HG02642 (cell line): Measurements from ENCODE around the gene DNAJB7.
"Not testable (repeated sequence)": the region's sequence is repeated elsewhere in the genome, so short reads cannot be mapped to it uniquely, and the experiment has no call there.

Experiments used
- ATAC-seq: cut with Tn5 transposase; IDR thresholded peaks from one replicate; pipeline ENCODE4 v1.9.1; 2021; ENCODE audit warnings: mild to moderate bottlenecking; ENCODE audit not compliant: unreplicated experiment, poor library complexity

Gene DNAJB7

DNA sequence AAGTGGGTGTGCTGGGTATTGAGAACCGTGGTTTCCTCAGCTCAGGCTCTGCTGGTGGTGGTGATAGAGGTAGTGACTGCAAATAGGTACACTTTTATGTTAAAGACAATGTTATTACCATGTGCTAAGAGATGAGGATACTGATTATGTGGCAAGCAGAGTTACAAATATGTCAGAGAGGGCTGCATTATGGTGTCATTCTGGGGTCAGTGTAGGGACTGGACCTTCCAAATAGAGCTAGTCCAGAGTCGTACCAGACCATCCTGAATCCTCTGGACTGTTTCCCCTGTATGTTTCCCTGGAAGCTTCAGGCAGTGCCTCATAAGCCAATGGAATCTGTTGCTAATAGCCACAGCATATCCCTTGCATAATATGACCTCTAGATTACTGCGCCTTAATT is at the start of gene DNAJB7:
Gene DNAJB7 (minus strand): TSS at position 101 of the 400 bp plus-strand sequence. CDS start 119 bp downstream, outside the sequence.
- no peak for ATAC-seq

DNA sequence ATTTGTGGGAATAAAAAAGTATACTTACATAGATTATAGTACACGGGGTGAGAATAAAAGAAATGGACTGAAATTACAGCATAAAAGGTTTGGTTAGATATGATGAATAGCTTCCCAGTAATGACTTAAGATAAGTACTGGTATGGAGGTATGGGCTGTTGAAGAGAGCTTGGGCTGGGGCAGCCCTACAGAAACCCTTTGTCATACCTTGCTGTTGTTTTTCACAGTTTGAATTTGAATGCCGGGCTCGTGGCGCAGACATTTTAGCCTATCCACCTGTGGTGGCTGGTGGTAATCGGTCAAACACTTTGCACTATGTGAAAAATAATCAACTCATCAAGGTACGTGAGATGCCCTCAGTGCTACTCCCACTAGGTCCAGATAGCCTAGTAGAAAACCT is 47.0 kb upstream of the DNAJB7 start:
- ATAC-seq = no peak

DNA sequence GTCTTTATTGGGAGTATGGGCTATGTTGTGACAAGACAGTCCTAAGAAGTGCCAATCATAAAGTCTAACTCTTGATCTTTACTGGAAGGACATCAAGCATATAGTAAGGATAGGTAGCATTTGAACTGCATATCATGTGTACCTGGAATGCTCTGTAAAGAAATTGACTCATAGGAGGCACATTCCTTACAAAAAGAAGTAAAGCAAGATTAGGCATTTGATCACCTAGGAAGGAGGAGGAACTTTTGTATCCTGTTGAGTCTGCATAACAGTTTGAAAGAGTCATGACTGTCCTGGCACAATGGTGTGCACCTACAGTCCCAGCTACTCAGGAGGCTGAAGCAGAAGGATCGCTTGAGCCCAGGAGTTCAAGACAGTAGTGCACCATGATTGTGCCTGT is 42.2 kb upstream of the DNAJB7 start:
- ATAC-seq = no peak

DNA sequence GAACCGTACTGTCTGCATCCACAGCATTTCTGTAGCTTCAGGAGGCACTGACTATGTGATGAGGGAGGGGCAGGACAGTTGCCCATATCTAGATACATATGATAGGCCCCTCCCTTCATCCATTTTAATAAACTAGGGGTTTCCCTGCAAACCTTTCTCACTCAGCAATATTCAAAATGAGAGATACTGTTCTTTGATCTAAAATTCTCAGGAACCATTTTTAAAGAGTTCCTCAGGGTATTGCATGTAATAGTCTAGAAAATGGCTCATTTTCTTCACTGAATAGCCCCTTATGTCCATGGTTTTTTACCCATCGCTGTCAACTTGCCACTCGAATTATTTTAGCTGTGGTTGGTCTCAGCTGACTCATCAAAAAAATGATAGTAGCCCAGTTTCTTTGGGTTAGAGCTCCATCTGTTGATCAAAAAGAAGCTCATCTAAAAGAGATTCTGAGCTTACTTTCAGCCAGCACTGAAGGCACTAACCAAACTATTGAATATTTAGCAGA is 37.0 kb upstream of the DNAJB7 start:
- no peak for ATAC-seq

DNA sequence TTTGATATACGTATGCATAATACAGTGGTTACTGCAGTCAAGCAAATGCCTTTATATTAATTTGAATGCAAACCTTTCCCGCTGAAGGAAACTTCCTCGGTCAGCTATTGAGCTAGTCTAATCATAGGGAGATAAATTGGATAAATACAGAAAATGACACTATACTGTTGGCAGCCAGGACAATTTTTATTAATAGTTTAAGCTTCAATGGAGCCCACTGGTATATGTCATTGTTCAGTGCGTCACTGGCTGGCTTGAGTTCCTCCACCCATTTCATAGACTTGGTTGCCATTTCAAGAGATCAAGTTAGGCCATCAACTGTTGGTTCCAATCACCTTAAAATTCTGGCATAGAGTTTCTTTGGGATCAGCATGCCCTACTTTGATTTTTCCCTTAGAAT is 32.5 kb upstream of the DNAJB7 start:
- ATAC-seq = no peak

DNA sequence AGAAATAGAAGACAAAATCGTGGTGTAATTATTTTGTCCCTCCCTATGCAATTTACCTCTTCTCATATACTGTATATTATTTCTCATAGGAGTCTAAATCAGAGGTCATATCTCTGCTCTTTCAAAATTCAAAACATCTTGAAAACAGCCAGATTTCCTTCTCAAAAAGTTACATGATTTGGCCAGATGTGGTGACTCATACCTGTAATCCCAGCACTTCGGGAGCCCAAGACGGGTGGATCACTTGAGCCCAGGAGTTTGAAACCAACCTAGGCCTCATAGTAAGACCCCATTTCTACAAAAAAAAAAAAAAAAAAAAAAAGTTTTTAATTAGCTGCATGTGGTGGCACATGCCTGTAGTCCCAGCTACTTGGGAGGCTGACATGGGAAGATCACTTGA is 29.0 kb upstream of the DNAJB7 start:
- no peak for ATAC-seq

DNA sequence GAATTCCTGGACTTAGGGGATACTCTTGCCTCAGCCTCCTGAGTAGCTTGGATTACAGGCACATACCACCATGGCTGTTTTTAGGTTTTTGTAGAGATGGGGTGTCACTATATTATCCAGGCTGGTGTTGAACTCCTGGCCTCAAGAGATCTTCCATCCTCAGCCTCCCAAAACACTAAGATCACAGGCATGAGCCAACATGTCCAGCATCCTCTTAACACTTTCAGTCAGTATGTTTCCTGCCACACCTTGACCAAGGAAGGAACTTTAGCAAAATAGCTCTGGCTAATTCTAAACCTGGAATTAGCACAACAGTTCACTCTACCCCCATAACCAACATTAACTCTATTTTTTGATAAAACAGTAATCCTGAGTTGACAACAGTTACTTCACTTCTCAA is 27.2 kb upstream of the DNAJB7 start:
- no peak for ATAC-seq

DNA sequence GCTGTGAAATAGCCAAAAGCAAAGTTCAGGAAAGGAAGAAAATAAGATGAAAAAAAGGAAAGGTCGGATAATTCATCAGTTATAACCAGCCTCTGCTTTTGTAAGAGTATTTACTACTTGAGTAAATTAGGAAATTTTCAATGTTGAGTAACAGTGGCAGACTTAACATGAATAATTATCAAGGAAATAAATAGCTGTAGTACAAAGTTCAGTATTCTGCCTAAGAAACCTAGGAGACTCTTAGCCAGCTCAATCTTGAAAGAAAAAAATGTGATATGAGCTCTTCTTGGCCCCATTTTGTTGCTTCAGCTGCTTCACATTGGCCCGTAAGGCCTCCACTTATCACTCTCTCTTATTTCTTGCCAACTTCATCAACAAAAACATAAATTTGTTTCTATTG is 17.0 kb upstream of the DNAJB7 start:
- ATAC-seq = no peak

DNA sequence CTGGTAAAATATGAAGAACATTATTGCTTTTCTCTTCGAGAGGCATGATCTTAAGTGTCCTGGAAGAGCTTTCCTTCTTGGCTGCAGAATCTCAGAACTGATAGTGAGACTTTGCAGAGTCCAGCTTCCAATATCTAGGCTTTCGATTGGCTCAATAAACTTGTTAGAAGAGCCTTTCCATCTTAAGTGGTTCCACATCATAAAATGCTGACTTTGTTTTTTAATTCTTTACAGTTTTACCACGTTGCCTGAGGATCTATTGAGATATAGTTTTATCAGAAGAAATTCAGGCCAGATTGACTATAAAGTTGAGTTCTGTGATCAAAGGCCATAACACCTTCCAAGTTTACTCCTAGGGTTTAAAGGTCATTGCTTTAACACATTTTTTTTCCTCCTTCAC is 15.6 kb upstream of the DNAJB7 start:
- ATAC-seq = no peak

DNA sequence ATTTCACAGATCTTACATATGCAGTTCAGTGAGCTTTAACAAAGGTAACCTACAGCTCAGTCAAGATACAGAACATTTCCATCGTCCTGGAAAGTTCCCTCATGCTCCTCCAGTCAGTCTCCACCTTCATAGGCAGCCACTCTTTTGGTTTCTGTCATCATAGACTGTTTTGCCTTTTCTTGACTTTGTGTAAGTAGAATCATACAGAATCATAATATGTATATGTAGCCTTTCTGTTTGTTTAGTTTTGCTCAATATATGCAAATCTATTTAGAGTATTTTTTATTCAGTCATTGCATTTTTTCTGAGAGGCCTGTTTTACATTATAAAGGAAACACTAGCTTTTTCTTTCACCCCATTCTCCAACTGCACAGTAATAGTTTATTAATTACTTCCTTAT is 15.0 kb upstream of the DNAJB7 start:
- ATAC-seq = no peak

DNA sequence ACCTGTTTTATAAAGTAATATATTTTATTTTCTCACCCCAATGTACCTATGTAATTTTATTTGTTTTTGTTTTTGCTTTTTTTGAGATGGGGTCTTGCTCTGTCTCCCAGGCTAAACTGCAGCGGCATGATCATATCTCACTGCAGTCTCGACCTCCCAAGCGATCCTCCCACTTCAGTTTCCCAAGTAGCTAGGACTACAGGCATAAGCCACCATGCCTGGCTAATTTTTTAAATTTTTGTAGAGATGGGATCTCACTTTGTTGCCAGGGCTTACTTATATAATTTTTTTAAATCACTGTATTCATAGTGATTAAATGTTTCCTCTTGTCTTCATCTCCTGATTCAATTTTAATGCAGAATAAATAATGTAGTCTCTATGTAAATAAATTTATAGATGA is 13.2 kb upstream of the DNAJB7 start:
- no peak for ATAC-seq

DNA sequence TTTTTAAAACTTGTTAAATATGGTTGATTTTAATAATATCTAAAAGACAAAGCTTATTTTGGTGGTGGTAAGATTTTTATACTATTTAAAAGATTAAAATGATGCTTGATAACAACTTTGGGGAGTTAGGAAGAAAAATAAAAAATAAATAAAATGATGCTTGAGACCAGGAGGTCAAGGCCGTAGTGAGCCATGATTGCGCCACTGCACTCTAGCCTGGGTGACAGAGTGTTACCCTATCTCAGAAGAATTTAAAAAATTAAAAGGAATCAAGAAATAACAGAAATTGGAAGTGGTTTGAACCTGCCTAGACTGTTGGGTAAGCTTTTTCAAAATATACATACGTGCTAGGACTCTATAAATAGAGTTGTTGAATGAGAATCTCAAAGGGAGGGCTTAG is 12.1 kb upstream of the DNAJB7 start:
- no peak for ATAC-seq

DNA sequence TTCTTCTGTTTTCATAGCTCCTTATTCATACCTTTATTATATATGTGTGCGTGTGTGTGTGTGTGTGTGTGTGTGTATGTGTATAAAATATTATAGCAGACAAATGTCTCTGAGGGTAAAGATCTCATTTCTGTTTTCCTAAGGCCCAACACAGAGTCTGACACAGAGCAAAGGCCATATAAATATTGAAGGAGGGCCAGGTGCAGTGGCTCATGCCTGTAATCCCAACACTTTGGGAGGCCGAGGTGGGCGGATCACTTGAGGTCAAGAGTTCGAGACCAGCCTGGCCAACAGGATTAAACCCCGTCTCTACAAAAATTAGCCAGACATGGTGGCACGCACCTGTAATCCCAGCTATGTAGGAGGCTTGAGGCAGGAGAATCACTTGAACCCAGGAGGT is 6.5 kb upstream of the DNAJB7 start:
- ATAC-seq = not testable (repeated sequence)

DNA sequence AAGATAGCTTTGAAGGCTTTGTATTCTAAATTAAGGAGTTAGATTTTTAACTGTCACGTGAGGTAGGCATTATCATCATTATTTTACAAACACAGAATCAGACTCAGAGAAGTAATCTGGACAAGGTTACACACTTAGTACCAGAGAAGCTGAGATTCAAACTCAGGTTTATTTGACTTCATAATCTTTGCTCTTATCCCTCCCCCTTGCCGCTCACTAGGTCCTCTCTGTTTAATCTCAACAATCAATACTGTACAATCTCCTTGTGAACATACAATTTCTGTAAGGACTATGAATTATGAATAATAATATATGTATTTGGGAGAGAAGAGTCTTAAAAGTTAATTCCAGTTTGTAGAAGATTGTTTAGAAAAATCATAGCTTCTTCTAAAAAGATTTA is 5.2 kb upstream of the DNAJB7 start:
- ATAC-seq = no peak

DNA sequence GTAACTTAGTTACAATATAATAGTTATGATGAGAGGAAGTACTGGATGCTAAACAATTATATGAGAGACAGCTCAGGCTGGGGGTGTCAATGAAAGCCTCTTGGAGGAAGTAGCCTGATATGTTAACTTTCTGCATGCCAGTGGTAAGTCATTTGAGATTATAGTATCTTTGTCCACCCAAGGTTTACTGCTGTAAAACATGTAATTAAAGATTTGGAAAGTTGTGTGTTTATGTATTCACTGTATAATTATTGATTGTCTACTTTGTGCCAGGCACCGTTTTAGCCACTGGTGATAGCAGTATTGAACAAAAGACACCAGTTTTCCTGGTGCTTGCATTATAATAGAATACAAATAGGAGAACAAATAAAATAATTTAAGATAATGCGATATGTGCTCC is 624 bp upstream of the DNAJB7 start:
- no peak for ATAC-seq

DNA sequence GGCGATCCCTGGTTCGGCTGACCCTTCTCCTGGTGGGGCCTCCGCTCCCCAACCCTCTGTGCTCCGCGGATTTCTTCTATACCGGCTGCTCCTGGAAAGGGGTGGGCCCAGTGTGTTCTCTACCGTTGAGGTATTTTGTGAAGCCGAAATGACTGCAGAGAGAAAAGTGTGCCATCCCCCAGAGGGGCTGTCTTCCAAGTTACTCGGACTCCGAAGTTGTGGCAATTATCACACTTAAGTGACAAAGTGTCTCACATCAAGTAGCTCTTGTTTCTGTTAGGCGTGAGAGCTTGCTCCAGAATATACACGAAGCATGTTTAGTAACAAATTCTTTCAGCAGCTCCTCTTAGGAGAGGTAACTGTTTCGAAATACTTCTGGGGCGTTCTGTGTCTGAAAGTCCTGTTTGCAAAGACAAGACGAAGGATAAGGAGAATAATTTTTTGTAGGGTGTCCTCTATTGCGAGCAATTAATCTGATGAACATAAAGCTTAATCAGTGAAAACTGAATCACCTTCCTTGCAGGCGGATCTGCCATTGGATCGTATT is 4.5 kb downstream of the DNAJB7 start:
- no peak for ATAC-seq

DNA sequence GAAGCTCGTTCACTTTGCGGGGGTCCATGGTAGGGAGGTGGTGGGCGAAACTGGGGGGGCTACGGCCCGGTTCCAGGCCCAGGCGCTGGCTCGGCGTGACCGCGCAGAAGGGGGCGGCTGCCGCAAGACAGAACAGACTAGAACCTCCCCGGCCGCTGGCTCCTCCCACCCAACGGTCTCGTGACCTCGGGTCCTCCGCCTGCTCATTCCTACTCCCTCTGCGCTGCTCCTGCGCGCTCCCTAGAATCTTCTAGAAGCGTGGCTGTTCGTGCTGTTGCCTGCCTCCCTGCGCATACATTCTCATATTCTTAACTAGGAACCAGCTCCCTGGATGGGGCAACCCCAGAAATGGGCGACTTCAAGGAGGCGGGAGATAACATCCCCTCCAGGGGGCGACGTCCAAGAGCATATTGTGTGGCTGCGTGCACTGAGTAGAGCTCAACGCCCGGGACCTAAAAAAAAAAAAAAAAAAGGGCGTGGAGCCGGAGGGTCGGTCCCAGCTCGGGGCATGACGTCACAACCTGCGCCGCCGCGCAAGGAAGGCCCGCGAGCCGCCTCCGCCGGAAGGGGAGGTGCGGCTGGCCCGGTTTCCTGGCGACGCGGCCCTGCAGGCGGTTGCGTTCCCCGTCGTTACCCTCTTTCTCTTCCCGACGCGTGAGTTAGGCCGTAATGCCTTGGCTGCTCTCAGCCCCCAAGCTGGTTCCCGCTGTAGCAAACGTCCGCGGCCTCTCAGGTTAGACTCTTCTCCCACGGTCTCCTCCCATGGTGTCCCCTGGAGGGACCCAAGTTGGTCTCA is 5.2 kb downstream of the DNAJB7 start, which contains the start of the genes ST13 and XPNPEP3:
Gene ST13 (minus strand): TSS at position 127 of the 796 bp plus-strand sequence. CDS start 99 bp downstream, at position 28.
Gene XPNPEP3 (plus strand): TSS at position 636 of the 796 bp plus-strand sequence. CDS start 34 bp downstream, at position 670.
- ATAC-seq = peak; percentile 92

DNA sequence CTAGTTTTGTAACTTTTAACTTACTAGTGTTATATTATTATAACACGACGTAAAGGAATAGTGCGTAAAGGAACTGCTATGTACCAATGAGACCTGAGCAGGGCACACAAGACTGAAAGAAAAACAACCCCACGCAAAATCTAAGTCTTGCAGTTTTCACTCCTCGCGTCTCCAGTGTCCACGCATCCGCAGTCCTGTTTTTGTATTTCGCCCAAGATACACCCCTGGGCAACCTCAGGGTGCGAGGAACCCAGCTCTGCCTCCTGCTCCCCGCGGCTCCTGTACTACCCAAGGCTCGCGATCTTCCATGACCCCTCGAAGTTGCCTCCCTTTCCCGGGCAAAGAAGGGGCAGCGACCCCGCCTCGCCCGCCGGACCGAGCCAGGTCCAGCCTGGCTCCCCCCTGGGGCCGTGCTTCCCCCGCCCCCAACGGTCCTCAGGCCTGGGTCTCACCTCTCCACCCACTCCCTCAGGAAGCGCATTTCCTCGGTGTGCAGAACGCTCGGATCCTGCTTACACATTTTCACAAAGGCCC is 5.9 kb downstream of the DNAJB7 start:
- ATAC-seq = peak; percentile 36

DNA sequence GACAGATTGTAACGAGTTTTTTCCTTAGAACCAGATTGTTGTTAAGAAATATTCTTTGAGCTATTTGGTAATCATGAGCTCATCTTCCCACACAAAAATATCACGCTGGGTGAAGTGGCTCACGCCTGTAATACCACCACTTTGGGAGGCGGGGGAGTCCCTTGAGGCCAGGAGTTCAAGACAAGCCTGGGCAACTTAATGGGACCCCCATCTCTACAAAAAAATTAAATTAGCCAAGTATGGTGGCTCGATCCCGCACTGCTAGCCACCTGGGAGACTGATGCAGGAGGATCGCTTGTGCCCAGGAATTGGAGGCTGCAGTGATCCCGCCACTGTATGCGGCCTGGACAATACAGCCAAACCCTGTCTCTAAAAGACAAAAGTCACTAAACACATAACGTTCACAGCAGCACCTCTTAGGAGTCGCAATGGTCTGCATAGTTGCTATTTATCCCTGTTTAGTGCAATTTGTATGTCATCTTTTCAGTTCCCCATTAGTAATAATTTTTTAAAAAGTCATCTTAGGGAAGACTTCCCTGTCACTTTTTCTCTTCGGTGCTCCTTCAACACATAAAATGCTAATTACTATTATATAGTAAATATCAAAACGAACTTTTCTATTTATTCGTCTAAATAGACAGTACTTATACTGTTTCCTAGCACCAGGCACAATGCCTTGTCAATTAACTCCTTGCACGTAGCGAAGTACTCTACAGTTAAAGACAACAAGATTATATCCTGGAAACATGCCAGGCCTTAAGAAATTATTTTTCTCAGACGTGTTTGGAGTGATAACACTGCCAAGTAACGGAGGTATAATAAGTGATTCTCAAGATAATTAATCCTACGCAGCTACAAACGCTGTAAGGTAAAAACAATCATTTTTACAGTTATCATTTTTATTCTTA is 6.6 kb downstream of the DNAJB7 start:
- ATAC-seq = no peak

DNA sequence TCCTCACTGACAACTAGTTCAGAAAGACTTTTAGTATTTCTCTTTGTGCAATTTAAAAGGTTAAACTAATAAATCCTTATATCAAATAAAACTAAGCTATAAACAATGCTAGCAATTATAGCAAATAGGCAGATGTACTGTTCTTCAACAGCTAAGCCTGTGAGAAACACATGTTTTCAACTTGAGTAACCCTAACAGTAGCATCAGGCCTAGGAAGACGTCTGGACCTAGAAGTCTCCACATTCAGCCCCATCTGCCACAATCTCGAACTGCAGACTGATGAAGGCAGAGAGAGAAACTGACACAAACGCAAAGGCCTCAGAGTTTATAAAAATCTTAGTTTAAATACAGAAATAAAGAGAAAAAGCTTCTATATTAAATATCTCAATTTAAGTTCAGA is 8.0 kb downstream of the DNAJB7 start:
- no peak for ATAC-seq
